Breast epithelium (tissue), 3 donors: ENCODE measurements around the gene EHF.

ENCODE experiments used
- CTCF ChIP-seq, 3 donors: fragments of 450-650 bp; IDR thresholded peaks; one replicate each; pipeline ENCODE4 v1.5.1; 2016 to 2017; ENCODE audit warnings: antibody characterized with exemption in 3 of 3, mild to moderate bottlenecking in 3 of 3, moderate library complexity in 3 of 3
- POLR2A ChIP-seq: fragments of 450-650 bp; IDR thresholded peaks from one replicate; pipeline ENCODE4 v1.6.1; 2016; ENCODE audit warnings: antibody characterized with exemption, mild to moderate bottlenecking, moderate library complexity
- POLR2AphosphoS5 ChIP-seq, 3 donors: sonication (generic); formaldehyde crosslinking; IDR thresholded peaks; one replicate each; pipeline ENCODE4 v1.6.1; 2017; ENCODE audit warnings: antibody characterized with exemption in 3 of 3

GRCh38 chr11:34604911-34605310 is 16.0 kb upstream of the EHF start:
- TF ChIP-seq CTCF (IDR thresholded peaks at IDR 0.05) (no peak), POLR2A (no peak), POLR2AphosphoS5 (IDR thresholded peaks at IDR 0.05) (no peak)
